ENCODE results near the gene MADCAM1.

The MADCAM1 gene

DNA sequence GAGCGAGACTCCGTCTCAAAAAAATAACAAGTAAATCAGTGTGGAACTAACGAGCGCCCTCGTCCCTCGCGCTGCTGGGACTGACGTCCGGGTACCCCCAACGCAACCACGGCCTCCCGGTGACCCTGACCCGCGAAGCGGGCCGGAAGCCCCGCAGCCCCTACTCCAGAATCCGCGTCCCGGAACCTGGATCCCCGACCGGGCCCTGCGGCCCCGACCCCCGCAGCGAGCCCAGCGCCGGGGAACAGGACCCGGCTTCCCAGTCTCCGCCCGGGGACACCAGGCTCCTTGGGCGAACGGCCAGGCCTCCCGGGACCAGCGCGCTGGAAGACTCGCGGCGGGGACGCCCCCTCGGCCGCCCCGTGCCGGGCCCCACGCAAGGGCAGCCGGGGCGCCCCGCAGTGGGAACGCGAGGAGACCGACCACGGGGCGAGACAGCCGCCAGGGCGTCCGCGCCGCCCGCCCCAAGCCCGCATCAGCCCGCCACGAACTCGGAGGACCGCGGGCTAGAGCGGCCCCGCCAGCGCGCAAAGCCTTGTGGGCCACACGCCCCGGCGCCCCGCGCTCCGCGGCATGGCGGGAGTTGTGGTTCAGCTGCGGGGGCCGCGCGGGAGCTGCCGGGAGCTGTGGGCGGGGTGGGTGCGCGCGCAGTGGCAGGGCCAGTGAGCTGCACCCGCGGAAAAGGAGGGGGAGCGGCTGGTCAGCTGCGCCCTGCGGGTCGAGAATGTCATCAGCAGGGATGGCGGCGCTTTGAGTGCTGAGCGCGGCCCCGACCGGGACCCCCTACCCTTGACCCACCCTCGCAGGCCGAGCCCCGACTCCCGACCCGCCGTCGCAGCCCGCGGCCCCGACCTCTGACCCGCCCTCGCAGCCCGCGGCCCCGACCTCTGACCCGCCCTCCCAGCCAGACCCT lies 7.5 kb upstream of the MADCAM1 start:
- in situ Hi-C loops (cut with MboI; ENCODE audit: low sequenced_read_pairs) = no loop called here

DNA sequence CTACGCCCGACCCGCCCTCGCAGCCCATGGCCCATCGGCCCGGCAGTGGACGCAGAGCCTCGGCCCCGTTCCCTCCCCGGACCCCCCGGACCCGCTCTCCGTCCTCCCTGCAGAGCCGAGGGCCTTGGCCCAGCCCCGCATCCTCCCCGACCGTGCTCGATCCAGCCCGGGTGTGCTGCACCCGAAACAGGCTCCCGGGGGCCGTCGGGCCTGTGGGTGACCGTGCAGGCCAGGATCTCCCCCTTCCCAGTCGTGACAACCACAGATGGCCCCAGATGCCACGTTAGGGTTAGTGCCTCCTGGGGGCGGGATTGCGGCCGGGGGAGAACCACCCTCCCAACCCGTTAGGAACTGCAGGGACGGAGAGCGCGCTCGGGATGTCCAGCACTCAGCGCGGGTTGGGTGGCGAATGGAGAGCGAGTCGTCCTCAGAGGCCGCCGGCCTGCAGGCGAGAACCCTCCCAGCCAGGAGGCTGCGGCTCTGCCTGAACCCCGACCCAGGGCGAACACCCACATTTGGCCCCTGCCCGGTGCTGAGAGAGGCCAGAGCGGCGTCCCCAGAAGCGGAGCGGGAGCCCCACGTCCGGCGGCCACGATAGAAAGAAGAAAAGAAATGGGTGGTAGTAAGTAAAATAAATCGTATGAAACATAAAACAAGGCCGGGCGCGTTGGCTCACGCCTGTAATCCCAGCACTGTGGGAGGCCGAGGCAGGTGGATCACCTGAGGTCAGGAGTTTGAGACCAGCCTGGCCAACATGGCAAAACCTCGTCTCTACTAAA lies 6.7 kb upstream of the MADCAM1 start:
- in situ Hi-C loops (cut with MboI; ENCODE audit: low sequenced_read_pairs) = no loop called here

DNA sequence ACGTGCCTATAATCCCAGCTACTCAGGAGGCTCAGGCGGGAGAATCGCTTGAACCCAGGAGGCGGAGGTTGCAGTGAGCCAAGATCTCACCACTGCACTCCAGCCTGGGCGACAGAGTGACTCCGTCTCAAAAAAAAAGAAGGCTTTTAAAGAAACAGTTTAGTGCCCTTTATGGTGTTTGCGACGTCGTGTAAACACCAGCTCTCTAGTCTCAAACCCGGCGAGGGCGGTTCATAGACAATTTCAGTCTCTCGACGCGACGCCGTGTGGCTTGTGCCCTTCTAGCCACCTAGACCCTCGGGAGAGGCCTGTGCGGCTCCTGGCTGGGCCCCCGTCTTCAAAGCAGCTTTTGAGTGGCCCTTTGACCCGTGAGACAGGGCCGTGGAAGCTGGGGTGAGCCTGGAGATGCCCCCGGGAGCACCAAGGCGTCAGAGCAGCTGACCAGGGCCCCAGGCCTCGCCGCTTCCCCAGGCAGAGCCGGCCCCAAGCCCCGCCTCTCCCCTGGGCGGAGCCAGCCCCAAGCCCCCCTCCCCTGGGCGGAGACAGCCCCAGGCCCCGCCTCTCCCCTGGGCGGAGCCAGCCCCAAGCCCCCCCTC lies 5.0 kb upstream of the MADCAM1 start:
- in situ Hi-C loops (cut with MboI; ENCODE audit: low sequenced_read_pairs) = no loop called here

DNA sequence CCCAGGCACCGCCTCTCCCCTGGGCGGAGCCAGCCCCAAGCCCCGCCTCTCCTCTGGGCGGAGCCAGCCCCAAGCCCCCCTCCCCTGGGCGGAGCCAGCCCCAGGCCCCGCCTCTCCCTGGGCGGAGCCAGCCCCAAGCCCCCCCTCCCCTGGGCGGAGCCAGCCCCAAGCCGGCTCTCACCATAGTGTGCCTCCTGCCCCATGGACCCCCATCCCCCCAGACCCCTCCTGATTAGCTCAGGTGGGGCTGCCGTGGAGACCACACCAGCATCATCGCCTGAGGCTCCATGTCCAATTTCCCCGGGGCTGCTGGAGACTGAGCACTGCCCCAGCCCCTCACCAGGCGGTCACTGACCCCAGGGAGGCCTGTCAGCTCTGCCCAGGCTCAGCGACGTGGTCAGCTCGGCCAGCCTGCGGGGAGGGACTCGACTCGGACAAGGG lies 4.2 kb upstream of the MADCAM1 start:
- in situ Hi-C loops (cut with MboI; ENCODE audit: low sequenced_read_pairs) = no loop called here

DNA sequence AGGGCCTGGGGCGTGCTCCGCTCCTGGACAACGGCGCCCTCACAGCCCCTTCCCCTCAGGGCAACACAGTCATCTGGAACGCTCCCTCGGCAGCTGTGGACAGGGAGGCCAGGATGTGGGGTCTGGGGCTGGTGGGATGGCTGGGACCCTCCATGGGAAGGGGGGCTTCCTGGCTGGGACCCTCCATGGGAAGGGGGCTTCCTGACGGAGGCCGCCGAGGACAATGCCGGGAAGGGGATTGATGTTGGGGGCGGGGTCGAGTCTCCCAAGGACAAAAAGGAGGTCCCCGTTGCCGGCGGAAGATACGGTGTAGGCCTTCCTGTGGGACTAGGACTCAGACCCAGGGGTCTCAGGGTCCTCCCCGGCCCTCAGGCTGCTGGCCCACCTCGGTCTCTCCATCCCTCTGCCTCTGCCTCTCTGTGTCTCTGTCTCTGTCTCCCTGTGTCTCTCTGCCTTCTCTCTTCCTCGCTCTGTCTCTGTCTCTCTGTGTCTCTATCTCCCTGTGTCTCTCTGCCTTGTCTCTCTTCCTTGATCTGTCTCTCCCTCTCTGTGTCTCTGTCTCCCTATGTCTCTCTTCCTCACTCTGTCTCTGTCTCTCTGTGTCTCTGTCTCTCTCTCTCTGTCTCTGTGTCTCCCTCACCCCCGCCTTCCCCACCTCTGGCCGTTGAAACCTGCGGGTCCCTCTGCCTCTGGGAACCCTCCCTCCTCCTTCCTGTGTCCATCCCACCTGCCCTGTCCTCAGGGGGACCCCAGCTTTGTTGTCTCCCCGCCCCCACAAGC lies 2.7 kb upstream of the MADCAM1 start:
- in situ Hi-C loops (cut with MboI; ENCODE audit: low sequenced_read_pairs) = no loop called here

DNA sequence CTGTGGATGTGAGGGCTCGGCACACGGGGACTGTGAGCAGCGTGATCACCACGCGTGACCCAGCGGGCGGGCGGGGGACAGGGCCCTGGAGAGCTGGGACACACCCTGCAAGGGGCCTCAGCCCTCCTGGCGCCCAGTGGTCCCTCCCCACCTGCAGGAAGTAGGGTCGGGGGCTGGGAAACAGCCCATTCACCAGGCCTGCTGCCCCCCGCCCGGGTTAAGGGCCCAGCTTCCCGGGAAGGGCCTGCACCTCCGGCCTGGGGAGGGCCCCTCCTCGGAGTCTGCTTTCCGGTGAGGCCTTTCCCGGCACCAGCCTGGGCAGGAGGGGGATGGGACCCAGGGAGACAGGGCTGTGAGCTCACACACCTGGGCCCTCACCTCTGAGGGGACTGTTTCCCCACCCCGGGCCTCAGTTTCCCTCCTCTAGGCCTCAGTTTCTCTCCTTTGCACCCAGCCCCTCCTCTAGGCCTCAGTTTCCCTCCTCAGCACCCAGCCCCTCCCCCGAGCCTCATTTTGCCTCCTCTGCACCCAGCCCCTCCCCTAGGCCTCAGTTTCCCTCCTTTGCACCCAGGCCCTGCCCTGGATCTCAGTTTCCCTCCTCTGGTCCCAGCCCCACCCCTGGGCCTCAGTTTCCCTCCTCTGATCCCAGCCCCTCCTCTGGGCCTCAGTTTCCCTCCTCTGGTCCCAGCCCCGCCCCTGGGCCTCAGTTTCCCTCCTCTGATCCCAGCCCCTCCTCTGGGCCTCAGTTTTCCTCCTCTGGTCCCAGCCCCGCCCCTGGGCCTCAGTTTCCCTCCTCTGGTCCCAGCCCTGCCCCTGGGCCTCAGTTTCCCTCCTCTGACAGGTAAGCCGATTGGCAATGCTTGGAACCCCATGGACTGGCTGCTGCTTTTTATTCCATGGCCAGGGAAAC lies 1.9 kb upstream of the MADCAM1 start:
- in situ Hi-C loops (cut with MboI; ENCODE audit: low sequenced_read_pairs) = no loop called here

DNA sequence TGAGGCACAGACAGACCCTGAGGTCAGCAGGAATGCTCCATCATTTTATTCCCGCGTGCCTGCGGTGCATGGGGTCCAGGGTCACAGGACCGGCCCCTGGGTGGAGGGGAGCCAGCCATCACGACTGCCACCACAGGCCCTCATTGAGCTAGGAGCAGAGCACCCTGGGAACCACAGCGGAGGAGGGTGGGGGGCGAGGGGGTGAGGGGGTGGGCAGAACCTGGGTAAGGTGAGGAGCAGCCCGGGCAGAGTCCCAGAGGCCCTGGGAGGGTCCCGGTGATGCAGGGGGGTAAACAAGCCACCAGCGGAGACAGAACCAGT lies 1.2 kb upstream of the MADCAM1 start:
- in situ Hi-C loops (cut with MboI; ENCODE audit: low sequenced_read_pairs) = no loop called here

DNA sequence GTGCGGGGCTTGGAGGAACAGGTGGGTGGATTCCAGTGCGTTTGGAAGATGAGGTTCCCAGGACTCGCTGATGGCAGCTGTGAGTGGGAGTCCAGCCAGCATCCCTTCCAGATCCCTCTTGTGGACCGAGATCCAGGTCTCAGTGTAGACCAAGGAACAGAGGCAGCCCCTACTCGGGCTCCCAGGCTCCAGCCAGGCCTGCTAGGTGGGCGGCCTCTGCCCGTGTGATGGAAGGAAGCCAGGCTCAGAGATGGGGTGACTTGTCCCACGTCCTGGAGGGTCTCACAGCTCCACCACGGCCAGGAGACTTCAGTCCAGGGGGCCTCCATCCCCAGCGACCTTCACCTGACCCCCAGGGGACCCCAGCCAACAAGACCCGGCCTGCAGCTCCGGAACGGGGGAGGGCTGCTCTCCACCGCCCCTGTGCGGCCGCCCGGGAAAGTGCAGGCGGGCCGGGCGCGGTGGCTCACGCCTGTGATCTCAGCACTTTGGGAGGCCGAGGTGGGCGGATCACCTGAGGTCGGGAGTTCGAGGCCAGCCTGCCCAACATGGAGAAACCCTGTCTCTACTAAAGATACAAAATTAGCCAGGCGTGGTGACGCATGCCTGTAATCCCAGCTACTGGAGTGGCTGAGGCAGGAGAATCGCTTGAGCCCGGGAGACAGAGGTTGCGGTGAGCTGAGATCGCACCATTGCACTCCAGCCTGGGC lies 729 bp upstream of the MADCAM1 start:
- in situ Hi-C loops (cut with MboI; ENCODE audit: low sequenced_read_pairs) = no loop called here

DNA sequence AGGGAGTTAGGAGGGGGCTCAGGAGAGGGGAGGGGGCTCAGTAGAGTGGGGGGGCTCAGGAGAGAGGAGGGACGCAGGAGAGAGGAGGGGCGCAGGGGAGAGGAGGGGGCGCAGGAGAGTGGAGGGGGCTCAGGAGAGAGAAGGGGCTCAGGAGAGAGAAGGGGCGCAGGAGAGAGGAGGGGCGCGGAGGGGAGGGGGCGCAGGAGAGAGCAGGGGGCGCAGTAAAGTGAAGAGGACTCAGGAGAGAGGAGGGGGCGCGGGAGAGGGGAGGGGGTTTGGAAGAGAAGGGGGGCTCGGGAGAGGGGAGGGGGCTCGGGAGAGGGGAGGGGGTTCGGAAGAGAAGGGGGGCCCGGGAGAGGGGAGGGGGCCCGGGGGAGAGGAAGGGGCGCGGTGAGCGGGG lies 700 bp downstream of the MADCAM1 start:
- in situ Hi-C loops (cut with MboI; ENCODE audit: low sequenced_read_pairs) = no loop called here

DNA sequence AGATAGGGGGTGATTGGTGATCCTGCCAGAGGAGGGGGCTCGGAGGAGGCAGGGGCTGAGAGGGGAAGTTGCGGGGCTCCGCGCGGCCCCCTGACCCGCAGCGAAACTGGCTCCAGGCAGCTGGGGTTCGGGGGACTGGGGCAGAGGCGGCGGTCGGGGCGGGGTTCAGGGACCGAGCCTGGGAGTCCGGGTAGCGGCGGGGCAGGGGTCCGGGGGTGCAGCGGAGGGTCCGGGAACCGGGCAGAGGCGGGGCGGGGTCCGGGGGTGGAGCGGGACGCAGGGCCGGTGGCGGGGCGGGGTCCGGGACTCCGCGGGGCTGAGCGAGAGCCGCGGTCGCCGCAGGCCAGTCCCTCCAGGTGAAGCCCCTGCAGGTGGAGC lies 1.2 kb downstream of the MADCAM1 start:
- in situ Hi-C loops (cut with MboI; ENCODE audit: low sequenced_read_pairs) = no loop called here

DNA sequence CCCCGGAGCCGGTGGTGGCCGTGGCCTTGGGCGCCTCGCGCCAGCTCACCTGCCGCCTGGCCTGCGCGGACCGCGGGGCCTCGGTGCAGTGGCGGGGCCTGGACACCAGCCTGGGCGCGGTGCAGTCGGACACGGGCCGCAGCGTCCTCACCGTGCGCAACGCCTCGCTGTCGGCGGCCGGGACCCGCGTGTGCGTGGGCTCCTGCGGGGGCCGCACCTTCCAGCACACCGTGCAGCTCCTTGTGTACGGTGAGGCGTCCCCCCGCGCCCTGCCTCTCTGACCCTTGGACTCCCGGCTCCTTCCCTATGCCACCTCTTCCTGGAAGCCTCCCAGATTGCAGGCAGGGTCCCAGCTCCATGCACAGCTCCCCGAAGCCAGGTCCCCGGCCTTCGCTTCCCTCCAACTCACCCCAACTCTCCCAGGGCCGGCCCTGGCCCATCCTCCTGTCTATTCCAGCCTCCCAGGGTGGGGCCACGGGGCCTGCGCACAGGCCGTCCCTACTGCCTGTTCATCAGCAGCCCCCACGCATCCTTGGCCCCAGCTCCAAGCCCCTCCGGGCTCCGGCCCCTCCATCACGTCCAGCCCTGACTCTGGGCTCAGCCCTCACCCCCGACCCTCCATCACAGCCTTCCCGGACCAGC lies 1.7 kb downstream of the MADCAM1 start:
- in situ Hi-C loops (cut with MboI; ENCODE audit: low sequenced_read_pairs) = no loop called here

DNA sequence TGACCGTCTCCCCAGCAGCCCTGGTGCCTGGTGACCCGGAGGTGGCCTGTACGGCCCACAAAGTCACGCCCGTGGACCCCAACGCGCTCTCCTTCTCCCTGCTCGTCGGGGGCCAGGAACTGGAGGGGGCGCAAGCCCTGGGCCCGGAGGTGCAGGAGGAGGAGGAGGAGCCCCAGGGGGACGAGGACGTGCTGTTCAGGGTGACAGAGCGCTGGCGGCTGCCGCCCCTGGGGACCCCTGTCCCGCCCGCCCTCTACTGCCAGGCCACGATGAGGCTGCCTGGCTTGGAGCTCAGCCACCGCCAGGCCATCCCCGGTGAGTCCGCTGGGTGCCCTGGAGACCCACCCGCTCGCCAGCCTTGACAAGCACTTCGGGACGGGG lies 2.2 kb downstream of the MADCAM1 start:
- in situ Hi-C loops (cut with MboI; ENCODE audit: low sequenced_read_pairs) = no loop called here

DNA sequence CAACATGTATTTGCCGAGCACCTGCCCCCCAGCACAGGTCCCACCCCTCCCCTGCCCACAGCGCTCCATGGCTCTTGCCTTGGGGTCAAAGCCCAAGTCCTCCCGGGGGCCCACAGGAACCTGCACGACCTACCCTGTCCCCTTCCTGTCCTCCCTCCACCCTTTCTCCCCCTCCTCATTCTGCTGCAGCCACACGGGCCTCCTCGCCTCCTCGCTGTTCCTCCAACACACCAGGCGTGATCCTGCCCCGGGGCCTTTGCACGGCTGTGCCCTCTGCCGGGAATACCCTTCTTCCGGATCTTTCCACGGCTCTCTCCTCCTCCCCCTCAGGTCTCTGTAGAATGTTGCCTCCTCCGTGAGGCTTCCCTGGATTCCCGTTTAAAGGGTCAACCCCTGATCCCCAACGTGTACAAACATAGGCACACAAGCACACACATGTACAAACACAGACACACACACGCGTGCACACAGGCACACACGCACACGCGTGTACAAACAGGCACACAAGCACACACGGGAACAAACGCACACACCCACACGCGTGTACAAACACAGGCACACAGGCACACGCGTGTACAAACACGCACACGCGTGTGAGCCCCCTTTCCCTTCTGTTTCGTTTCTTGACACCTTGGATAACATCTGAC lies 2.8 kb downstream of the MADCAM1 start:
- in situ Hi-C loops (cut with MboI; ENCODE audit: low sequenced_read_pairs) = no loop called here

DNA sequence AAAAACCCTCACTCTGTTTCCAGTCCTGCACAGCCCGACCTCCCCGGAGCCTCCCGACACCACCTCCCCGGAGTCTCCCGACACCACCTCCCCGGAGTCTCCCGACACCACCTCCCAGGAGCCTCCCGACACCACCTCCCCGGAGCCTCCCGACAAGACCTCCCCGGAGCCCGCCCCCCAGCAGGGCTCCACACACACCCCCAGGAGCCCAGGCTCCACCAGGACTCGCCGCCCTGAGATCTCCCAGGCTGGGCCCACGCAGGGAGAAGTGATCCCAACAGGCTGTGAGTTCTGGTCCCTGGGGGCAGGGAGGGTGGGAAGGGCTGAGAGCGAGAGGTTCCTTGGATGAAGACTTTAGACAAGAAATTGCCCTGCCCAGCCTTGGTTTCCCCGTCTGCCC lies 5.4 kb downstream of the MADCAM1 start:
- in situ Hi-C loops (cut with MboI; ENCODE audit: low sequenced_read_pairs) = no loop called here

DNA sequence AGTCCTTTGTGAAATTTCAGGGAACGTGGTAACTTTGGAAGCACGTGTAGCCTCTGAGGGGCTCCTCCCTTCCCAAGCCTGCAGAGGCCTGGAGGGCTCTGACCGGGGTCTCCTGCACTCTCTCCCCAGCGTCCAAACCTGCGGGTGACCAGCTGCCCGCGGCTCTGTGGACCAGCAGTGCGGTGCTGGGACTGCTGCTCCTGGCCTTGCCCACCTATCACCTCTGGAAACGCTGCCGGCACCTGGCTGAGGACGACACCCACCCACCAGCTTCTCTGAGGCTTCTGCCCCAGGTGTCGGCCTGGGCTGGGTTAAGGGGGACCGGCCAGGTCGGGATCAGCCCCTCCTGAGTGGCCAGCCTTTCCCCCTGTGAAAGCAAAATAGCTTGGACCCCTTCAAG lies 8.3 kb downstream of the MADCAM1 start:
- in situ Hi-C loops (cut with MboI; ENCODE audit: low sequenced_read_pairs) = no loop called here

DNA sequence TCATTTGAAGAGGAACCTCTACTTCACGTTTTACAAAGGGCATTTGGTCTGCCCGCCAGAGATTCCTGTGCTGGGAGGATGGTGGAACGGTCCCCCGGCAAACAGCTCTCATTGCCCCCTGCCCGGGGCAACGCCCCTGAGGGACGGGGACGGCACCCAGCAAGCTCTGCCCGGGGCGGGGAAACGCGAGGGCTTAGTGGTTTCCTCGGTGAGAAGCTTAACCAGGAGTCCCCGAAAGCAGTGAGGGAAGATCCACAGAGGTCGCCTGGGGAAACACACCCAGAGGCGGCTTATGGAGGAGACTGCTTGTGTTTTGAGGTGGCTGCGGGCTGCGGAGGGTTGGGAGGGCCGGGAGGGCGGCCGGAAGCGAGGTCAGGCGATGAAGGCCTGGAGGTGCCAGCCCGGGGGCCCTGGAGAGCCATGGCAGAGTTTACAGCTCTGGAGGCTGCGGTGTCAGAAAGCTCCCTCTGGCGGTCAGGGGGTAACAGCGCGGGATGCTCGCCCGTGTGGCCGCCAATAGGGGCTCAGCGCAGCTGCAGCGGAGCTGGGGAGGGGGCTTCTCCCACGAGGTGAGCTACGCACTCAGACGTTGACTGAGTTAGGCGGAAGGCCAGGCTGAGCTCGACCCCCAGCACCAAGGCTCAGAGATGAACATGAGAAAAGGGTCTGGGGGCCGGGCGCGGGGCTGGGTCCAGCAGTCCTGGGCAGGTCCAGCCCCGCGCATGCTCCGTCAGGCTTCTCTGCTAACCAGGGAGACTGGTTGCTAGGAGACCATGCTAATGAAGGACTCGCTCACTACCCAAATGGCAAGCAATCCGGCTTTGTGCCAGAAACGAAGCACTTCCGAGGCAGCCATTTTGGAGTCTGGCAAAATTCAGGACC lies 10.4 kb downstream of the MADCAM1 start:
- in situ Hi-C loops (cut with MboI; ENCODE audit: low sequenced_read_pairs) = no loop called here
